A549 treated with AZD9567 at 1 μM for 4 hours (cell line): ENCODE results near the gene OR6C76. TPM values are rescaled to one million over a fixed set of nuclear protein-coding genes. Genes with fewer than 3 reads are reported as not detected.

Source experiments
- total RNA-seq: library from RNA; stranded (reverse); fragments of 200-300 nt; extraction: Qiagen RNA extraction; gene quantifications from 5 replicates; pipeline ENCODE4 v1.2.3, GENCODE V29; 2022; ENCODE audit not compliant: insufficient read depth

Gene OR6C76
- total RNA-seq, result not detected in 5 replicates

GRCh38 chr12:55425954-55426353, at the start of gene OR6C76:
TSS of gene OR6C76 (plus strand) at chr12:55426254. CDS start at chr12:55426254, 0 bp downstream.

GRCh38 chr12:55400229-55400628, 25.8 kb upstream of the OR6C76 start, which contains the start of gene OR6C65:
TSS of gene OR6C65 (plus strand) at chr12:55400529. CDS start at chr12:55400529, 0 bp downstream.

GRCh38 chr12:55443776-55444175, 17.7 kb downstream of the OR6C76 start, which contains the start of gene OR6C2:
TSS of gene OR6C2 (plus strand) at chr12:55444076. CDS start at chr12:55452214, 8,138 bp downstream.

GRCh38 chr12:55470088-55470829, 44.2 kb downstream of the OR6C76 start, which contains the start of gene OR6C70:
TSS of gene OR6C70 (minus strand) at chr12:55470138. CDS start at chr12:55470138, 0 bp downstream.

Other genes starting within 250 kb of the OR6C76 start
- gene OR10A7, start 205.2 kb upstream of the OR6C76 start, total RNA-seq, result not detected in 5 replicates
- gene OR6C74, start 181.6 kb upstream of the OR6C76 start, total RNA-seq, result not detected in 5 replicates
- not detected in 5 replicates for gene OR6C6, start 129.7 kb upstream of the OR6C76 start, total RNA-seq
- not detected in 5 replicates for gene OR6C1, start 111.9 kb upstream of the OR6C76 start, total RNA-seq
- gene OR6C3, start 95.5 kb upstream of the OR6C76 start, total RNA-seq, result not detected in 5 replicates
- not detected in 5 replicates for gene OR6C75, start 63.3 kb upstream of the OR6C76 start, total RNA-seq
- gene OR6C65, start 25.7 kb upstream of the OR6C76 start, total RNA-seq, result not detected in 5 replicates
- not detected in 5 replicates for gene OR6C2, start 17.8 kb downstream of the OR6C76 start, total RNA-seq
- gene OR6C70, start 43.9 kb downstream of the OR6C76 start, total RNA-seq, result not detected in 5 replicates
- gene OR6C68, start 66.1 kb downstream of the OR6C76 start, total RNA-seq, result not detected in 5 replicates
- gene OR6C4, start 123.3 kb downstream of the OR6C76 start, total RNA-seq, result not detected in 5 replicates
- not detected in 5 replicates for gene OR2AP1, start 146.2 kb downstream of the OR6C76 start, total RNA-seq
- gene OR10P1, start 210.6 kb downstream of the OR6C76 start, total RNA-seq, result not detected in 5 replicates